H1 (cell line): ENCODE measurements around the gene SLC1A7. TPM values are rescaled to one million over a fixed set of nuclear protein-coding genes. Genes with fewer than 3 reads are reported as not detected.

Experiments
- CTCF ChIA-PET: fragments of 300-600 bp; sonication (Branson Sonifier 250); formaldehyde crosslinking; loops from one replicate; lab custom pipeline; 2021; ENCODE audit not compliant: partially characterized antibody; lab: Charles Lee
- POLR2A ChIA-PET: fragments of 300-600 bp; sonication (Branson Sonifier 250); formaldehyde crosslinking; loops from one replicate; lab custom pipeline; 2021; ENCODE audit warnings: inconsistent platforms; ENCODE audit not compliant: partially characterized antibody; lab: Charles Lee
- DNase-seq, 2 experiments: peaks; one replicate each; pipeline versions ENCODE4 v3.0.0 to v3.0.0-alpha.2; 2010 to 2022; ENCODE audit warnings: low spot score in 2 of 2, low read depth in 1 of 2, mixed read lengths in 1 of 2
- FAIRE-seq: peaks from 2 replicates; lab custom pipeline; 2011; peaks lifted over from hg19 to GRCh38; lab: Jason Lieb, UNC
- H2AFZ ChIP-seq: 2 replicates; pipeline ENCODE4 v1.8.1; 2012; ENCODE audit warnings: low read length, inconsistent platforms
- H2AK5ac ChIP-seq: 2 replicates; pipeline ENCODE4 v1.6.1; 2013; ENCODE audit warnings: low read depth, low read length
- H2BK120ac ChIP-seq: replicated peaks from 2 replicates; pipeline ENCODE3; 2013; ENCODE audit warnings: low read depth, low read length, inconsistent platforms
- H2BK12ac ChIP-seq: 2 replicates; pipeline ENCODE4 v1.6.1; 2013; ENCODE audit warnings: low read depth, low read length
- H2BK15ac ChIP-seq: 2 replicates; pipeline ENCODE4 v1.6.1; 2013; ENCODE audit warnings: low read length
- H2BK20ac ChIP-seq: 2 replicates; pipeline ENCODE4 v1.6.1; 2013; ENCODE audit warnings: low read length
- H2BK5ac ChIP-seq: 2 replicates; pipeline ENCODE4 v1.6.1; 2013; ENCODE audit warnings: low read depth, low read length
- H3K14ac ChIP-seq: 2 replicates; pipeline ENCODE4 v1.6.1; 2013; ENCODE audit warnings: inconsistent platforms; ENCODE audit not compliant: insufficient read length
- H3K18ac ChIP-seq: 2 replicates; pipeline ENCODE4 v1.6.1; 2013; ENCODE audit warnings: low read length; ENCODE audit errors: extremely low read depth
- H3K23ac ChIP-seq: 2 replicates; pipeline ENCODE4 v1.6.1; 2013; ENCODE audit warnings: inconsistent platforms; ENCODE audit not compliant: insufficient read length
- H3K23me2 ChIP-seq: 2 replicates; pipeline ENCODE4 v1.6.1; 2013; ENCODE audit warnings: low read depth, low read length
- H3K27ac ChIP-seq: 2 replicates; pipeline ENCODE4 v1.6.1; 2011; ENCODE audit warnings: low read depth, low read length, inconsistent platforms
- H3K27me3 ChIP-seq, 4 experiments: replicated peaks in 1 of 4; 1 replicate in 1 of 4; 2 replicates in 3 of 4; pipeline versions ENCODE4 v1.6.1 to v1.8.1; 2011 to 2013; ENCODE audit warnings: low read length in 3 of 4, mild to moderate bottlenecking in 3 of 4, inconsistent platforms in 2 of 4, mixed read lengths in 2 of 4, moderate library complexity in 1 of 4; ENCODE audit not compliant: control insufficient read depth in 3 of 4, insufficient read depth in 3 of 4; ENCODE audit errors: extremely low read depth in 1 of 4
- H3K36me3 ChIP-seq, 4 experiments: 2 replicates each; pipeline versions ENCODE4 v1.6.1 to v1.8.1; 2011 to 2013; ENCODE audit warnings: mild to moderate bottlenecking in 4 of 4, low read length in 3 of 4, moderate library complexity in 2 of 4, control low read depth in 1 of 4, inconsistent platforms in 1 of 4; ENCODE audit not compliant: insufficient read depth in 4 of 4, control insufficient read depth in 2 of 4
- H3K4ac ChIP-seq: replicated peaks from 2 replicates; pipeline ENCODE3; 2013; ENCODE audit warnings: low read length, low read depth, mixed read lengths, inconsistent platforms; ENCODE audit not compliant: insufficient read length
- H3K4me1 ChIP-seq, 4 experiments: replicated peaks in 1 of 4; 1 replicate in 1 of 4; 2 replicates in 3 of 4; pipeline versions ENCODE4 v1.6.1 to v1.8.1; 2011 to 2013; ENCODE audit warnings: low read length in 3 of 4, inconsistent platforms in 2 of 4, mixed read lengths in 1 of 4; ENCODE audit not compliant: insufficient read depth in 4 of 4, control insufficient read depth in 3 of 4
- H3K4me2 ChIP-seq, 2 experiments: 2 replicates each; pipeline versions ENCODE4 v1.6.1 to v1.8.1; 2011 to 2013; ENCODE audit warnings: low read depth in 2 of 2, low read length in 2 of 2, control low read depth in 1 of 2, inconsistent platforms in 1 of 2, mild to moderate bottlenecking in 1 of 2; ENCODE audit not compliant: insufficient read depth in 1 of 2
- H3K4me3 ChIP-seq, 4 experiments: fragments of 200-600, 300-600 bp in 1 of 4; sonication (generic), shearing (Covaris generic), sonication (Bioruptor Twin) in 1 of 4; 2 replicates each; pipeline versions ENCODE4 v1.5.1 to v1.8.1; 2011 to 2016; ENCODE audit warnings: low read length in 4 of 4, low read depth in 3 of 4, control low read depth in 2 of 4, inconsistent platforms in 2 of 4, mild to moderate bottlenecking in 2 of 4, mixed read lengths in 1 of 4, moderate library complexity in 1 of 4; ENCODE audit not compliant: insufficient read depth in 2 of 4; ENCODE audit errors: extremely low read depth in 1 of 4
- H3K56ac ChIP-seq: replicated peaks from 2 replicates; pipeline ENCODE3; 2013; ENCODE audit warnings: low read depth, mild to moderate bottlenecking, mixed read lengths, low read length, inconsistent platforms; ENCODE audit not compliant: insufficient read length
- H3K79me1 ChIP-seq: 2 replicates; pipeline ENCODE4 v1.6.1; 2013; ENCODE audit warnings: low read depth, low read length, control low read depth
- H3K79me2 ChIP-seq, 2 experiments: 2 replicates each; pipeline versions ENCODE4 v1.6.1 to v1.8.1; 2012 to 2013; ENCODE audit warnings: low read length in 2 of 2, mild to moderate bottlenecking in 2 of 2, inconsistent platforms in 1 of 2; ENCODE audit not compliant: insufficient read depth in 2 of 2, control insufficient read depth in 1 of 2
- H3K9ac ChIP-seq, 4 experiments: replicated peaks in 1 of 4; 1 replicate in 1 of 4; 2 replicates in 3 of 4; pipeline versions ENCODE4 v1.6.1 to v1.8.1; 2011 to 2013; ENCODE audit warnings: low read depth in 3 of 4, low read length in 3 of 4, control low read depth in 2 of 4, mild to moderate bottlenecking in 2 of 4, moderate library complexity in 2 of 4, inconsistent platforms in 1 of 4; ENCODE audit errors: extremely low read depth in 1 of 4
- H3K9me3 ChIP-seq, 2 experiments: 2 replicates each; pipeline versions ENCODE4 v1.6.1 to v1.8.1; 2012 to 2013; ENCODE audit warnings: mild to moderate bottlenecking in 2 of 2, moderate library complexity in 2 of 2, control low read depth in 1 of 2, inconsistent platforms in 1 of 2, low read depth in 1 of 2, low read length in 1 of 2, mixed read lengths in 1 of 2; ENCODE audit not compliant: insufficient read depth in 2 of 2
- H4K20me1 ChIP-seq, 2 experiments: replicated peaks in 1 of 2; 2 replicates each; pipeline versions ENCODE3 to v1.8.1; 2011 to 2013; ENCODE audit warnings: inconsistent platforms in 2 of 2, low read length in 2 of 2, mild to moderate bottlenecking in 1 of 2; ENCODE audit not compliant: insufficient read depth in 2 of 2, control insufficient read depth in 1 of 2
- H4K5ac ChIP-seq: 2 replicates; pipeline ENCODE4 v1.6.1; 2013; ENCODE audit warnings: low read length, low read depth, mixed read lengths, inconsistent platforms; ENCODE audit not compliant: insufficient read length
- H4K8ac ChIP-seq: 2 replicates; pipeline ENCODE4 v1.8.0; 2013; ENCODE audit warnings: mild to moderate bottlenecking, moderate library complexity, low read length, inconsistent platforms; ENCODE audit not compliant: insufficient read depth; ENCODE audit errors: extremely low read depth
- H4K91ac ChIP-seq: replicated peaks from 2 replicates; pipeline ENCODE3; 2013; ENCODE audit warnings: low read length, mixed read lengths, inconsistent platforms; ENCODE audit not compliant: insufficient read length
- CHD1 ChIP-seq: IDR thresholded peaks from 2 replicates; pipeline ENCODE4 v1.6.1; 2012; ENCODE audit warnings: low read depth, low read length, improper control_type of control experiment
- NRF1 ChIP-seq: IDR thresholded peaks from 2 replicates; pipeline ENCODE4 v1.6.1; 2011; ENCODE audit warnings: mild to moderate bottlenecking, low read depth, low read length, improper control_type of control experiment
- RFX5 ChIP-seq: IDR thresholded peaks from 2 replicates; pipeline ENCODE4 v1.6.1; 2011; ENCODE audit warnings: low read depth, low read length, improper control_type of control experiment, borderline replicate concordance
- SIRT6 ChIP-seq: IDR thresholded peaks from one replicate; pipeline ENCODE4 v1.7.1; 2012; ENCODE audit warnings: low read length, inconsistent platforms
- SP1 ChIP-seq: IDR thresholded peaks from 2 replicates; pipeline ENCODE4 v1.6.1; 2011; ENCODE audit warnings: low read depth, low read length
- TAF7 ChIP-seq: optimal IDR thresholded peaks from 2 replicates; pipeline ENCODE3; 2011; ENCODE audit warnings: low read depth, mild to moderate bottlenecking, inconsistent platforms, low read length, moderate library complexity, borderline replicate concordance
- TBP ChIP-seq: IDR thresholded peaks from 2 replicates; pipeline ENCODE4 v1.6.1; 2011; ENCODE audit warnings: low read depth, low read length, improper control_type of control experiment
- WGBS, 2 experiments: shearing (Covaris generic) in 1 of 2; methylation state at CpG; one replicate each; pipeline versions ENCODE4 v1.1.6 to v1.1.7; 2013 to 2015; ENCODE audit warnings: low lambda C conversion rate in 2 of 2, mixed read lengths in 2 of 2, inconsistent platforms in 1 of 2, low coverage in 1 of 2, missing lambda C conversion rate in 1 of 2; ENCODE audit not compliant: insufficient replicate concordance in 2 of 2, insufficient coverage in 1 of 2, insufficient read length in 1 of 2; ENCODE audit errors: extremely low coverage in 1 of 2, missing lambda C conversion rate in 1 of 2; 5-methylcytosine and 5-hydroxymethylcytosine counted together
- polyA plus RNA-seq, 7 experiments: library from polyadenylated mRNA; depleted of rRNA in 3 of 7; stranded (reverse) in 5 of 7; unstranded in 2 of 7; fragments of >200 nt in 5 of 7; fragments of 200-250 nt in 2 of 7; gene quantifications; 1 replicate in 5 of 7; 2 replicates in 1 of 7; 4 replicates in 1 of 7; pipeline versions ENCODE4 v1.2.1 to v1.2.3, GENCODE V29; 2011 to 2013; ENCODE audit warnings: missing spikeins in 2 of 7, mixed read lengths in 2 of 7
- total RNA-seq: library from RNA; stranded (reverse); fragmentation: NEBNext Ultra II Directional; extraction: Animal tissue kit (Norgen Biotek cat#: 25700); gene quantifications from 2 replicates; pipeline ENCODE4 v1.2.1, GENCODE V29; 2021

Gene SLC1A7
- total and polyA plus RNA-seq, 2 of the 8 experiments (the other 6 are each of a cell fraction or from before 2014, with no cell fraction given): not detected

- Histone ChIP-seq H4K5ac (no peak overlapping the region), H3K18ac (no peak overlapping the region), H3K23me2 (no peaks in the 10 kb centered on the region), H3K4me1 (peaks cover 3 to 12% (median 8%) of the 10 kb centered on the region in 4 experiments), H3K79me2 (no peaks in the 10 kb centered on the region), H2BK5ac (no peak overlapping the region), H3K4me3 (no peak overlapping the region), H4K20me1 (no peaks in the 10 kb centered on the region), H3K23ac (no peak overlapping the region), H3K14ac (no peak overlapping the region), H2AK5ac (no peak overlapping the region), H2BK120ac (no peak overlapping the region), H4K8ac (no peak overlapping the region), H2BK15ac (no peak overlapping the region), H2AFZ (no peak overlapping the region), H3K36me3 (no peaks in the 10 kb centered on the region; a peak in 1 of 8 replicates), H3K9ac (no peak overlapping the region; a peak in 1 of 7 replicates), H3K4me2 (no peak overlapping the region), H3K27me3 (no peaks in the 10 kb centered on the region), H4K91ac (no peak overlapping the region), H3K56ac (no peak overlapping the region), H2BK12ac (no peak overlapping the region), H2BK20ac (no peak overlapping the region), H3K9me3 (no peaks in the 10 kb centered on the region)
- ChIA-PET CTCF (interaction anchor here (0.6 kb wide), 1 partner anchor 29 kb away, joined by 3 read pairs; no protein-coding TSS in a partner anchor), POLR2A (no interaction called here)
- 85% methylated on average over 2 of the region's 2 CpGs; no CpG with 5 or more reads in 1 of the 2 experiments for WGBS, 2 experiments
- DNase-seq (no peak), FAIRE-seq (no peak)
- TF ChIP-seq CHD1: no peak
- TF ChIP-seq TAF7: no peak
- no peak for TF ChIP-seq SIRT6
- no peak for TF ChIP-seq TBP
- no peak for TF ChIP-seq SP1
- TF ChIP-seq NRF1: no peak
- TF ChIP-seq RFX5: no peak
- TF ChIP-seq, all 59 proteins: peak for 0
- Histone ChIP-seq H3K79me1 (no peaks in the 10 kb centered on the region), H3K4ac (no peak overlapping the region), H3K27ac (no peak overlapping the region)
Observed at GRCh38 chr1:53050310-53050709, 92.1 kb downstream of the SLC1A7 start.
